Naive thymus-derived CD8-positive, alpha-beta T cell (primary cell): ENCODE measurements around the gene CHD9. TPM values are rescaled to one million over a fixed set of nuclear protein-coding genes. Genes with fewer than 3 reads are reported as not detected.

Experiments
- ATAC-seq, 2 donors: fragments of 150-1000 bp; cut with Tn5 transposase in 1 of 2; sonication (Bioruptor Pico), chemical (Tn5 transposase) in 1 of 2; 1 replicate in 1 of 2; 2 replicates in 1 of 2; pipeline ENCODE4 v1.10.0; 2021; ENCODE audit warnings: mild to moderate bottlenecking in 2 of 2, moderate library complexity in 2 of 2
- POLR2A ChIA-PET: fragments of 350-600 bp; sonication (Branson Sonifier 250); formaldehyde crosslinking; loops from one replicate; lab custom pipeline; 2021; ENCODE audit warnings: antibody characterized with exemption; lab: Charles Lee
- DNase-seq, 10 donors: peaks; one replicate each; pipeline versions ENCODE4 v3.0.0 to v3.0.0-alpha.2; 2020 to 2022
- H3K27ac Mint-ChIP-seq, 10 donors: one replicate each; pipeline ENCODE4 v1.8.0; 2020 to 2022; ENCODE audit warnings: mild to moderate bottlenecking in 10 of 10, mixed read lengths in 10 of 10, moderate library complexity in 4 of 10, inconsistent platforms in 1 of 10
- H3K27me3 Mint-ChIP-seq, 5 donors: one replicate each; pipeline ENCODE4 v1.8.0; 2021 to 2022; ENCODE audit warnings: mixed read lengths in 5 of 5
- H3K36me3 Mint-ChIP-seq, 3 donors: one replicate each; pipeline ENCODE4 v1.8.0; 2020 to 2022; ENCODE audit warnings: mixed read lengths in 3 of 3, mild to moderate bottlenecking in 2 of 3, inconsistent platforms in 1 of 3
- H3K4me1 Mint-ChIP-seq, 4 donors: one replicate each; pipeline ENCODE4 v1.8.0; 2021 to 2022; ENCODE audit warnings: mixed read lengths in 4 of 4
- H3K4me3 Mint-ChIP-seq, 10 donors: one replicate each; pipeline ENCODE4 v1.8.0; 2020 to 2022; ENCODE audit warnings: mild to moderate bottlenecking in 10 of 10, mixed read lengths in 10 of 10, moderate library complexity in 6 of 10, inconsistent platforms in 1 of 10
- H3K9me3 Mint-ChIP-seq, 9 donors: one replicate each; pipeline ENCODE4 v1.8.0; 2020 to 2022; ENCODE audit warnings: mixed read lengths in 9 of 9, mild to moderate bottlenecking in 3 of 9, inconsistent platforms in 1 of 9, moderate library complexity in 1 of 9
- polyA plus RNA-seq, 3 donors: library from polyadenylated mRNA; unstranded; fragments of 300-500 nt; fragmentation: Illumina TruSeq; gene quantifications; one replicate each; pipeline ENCODE4 v1.2.3, GENCODE V29; 2021
- total RNA-seq, 8 experiments: library from RNA in 2 of 8; stranded (reverse) in 2 of 8; gene quantifications; one replicate each; pipeline ENCODE4 v1.2.3 and lab custom pipeline; 2021 to 2026

CHD9 gene
- total and polyA plus RNA-seq, 5 experiments from 2014 or later = 18.4 to 42.6 (median 28.8) TPM

- H3K27ac Mint-ChIP-seq = peak overlapping the region in 3 of 10 donors; percentile 16 to 76 (median 33)
- H3K4me1 Mint-ChIP-seq = peaks cover 6 to 57% (median 18%) of the 10 kb centered on the region in 4 donors
- H3K4me3 Mint-ChIP-seq = peak overlapping the region in 2 of 10 donors; percentile 65 to 71
- no peaks in the 10 kb centered on the region for H3K27me3 Mint-ChIP-seq
- DNase-seq = no peak
- no peak for ATAC-seq
- no peaks in the 10 kb centered on the region for H3K9me3 Mint-ChIP-seq
- POLR2A ChIA-PET = no interaction called here
- no peaks in the 10 kb centered on the region for H3K36me3 Mint-ChIP-seq
Observed at GRCh38 chr16:53091466-53092211, 36.8 kb downstream of the CHD9 start.

GRCh38 chr16:53092284-53092683 lies 37.5 kb downstream of the CHD9 start:
- Mint-ChIP-seq H3K36me3 (no peaks in the 10 kb centered on the region), H3K9me3 (no peaks in the 10 kb centered on the region), H3K27me3 (no peaks in the 10 kb centered on the region), H3K4me1 (peaks cover 8 to 62% (median 19%) of the 10 kb centered on the region in 4 donors), H3K4me3 (no peak overlapping the region), H3K27ac (peak overlapping the region in 1 of 10 donors; percentile 29)
- POLR2A ChIA-PET = no interaction called here
- ATAC-seq (no peak), DNase-seq (no peak)

GRCh38 chr16:53093162-53093744 lies 38.5 kb downstream of the CHD9 start:
- no peaks in the 10 kb centered on the region for H3K36me3 Mint-ChIP-seq
- H3K4me3 Mint-ChIP-seq = no peak overlapping the region
- POLR2A ChIA-PET = no interaction called here
- peak overlapping the region in 2 of 10 donors; percentile 57 to 63 for H3K27ac Mint-ChIP-seq
- DNase-seq = no peak
- ATAC-seq = no peak
- H3K4me1 Mint-ChIP-seq = peaks cover 9 to 68% (median 21%) of the 10 kb centered on the region in 4 donors
- no peaks in the 10 kb centered on the region for H3K27me3 Mint-ChIP-seq
- no peaks in the 10 kb centered on the region for H3K9me3 Mint-ChIP-seq

GRCh38 chr16:53094013-53094630 lies 39.3 kb downstream of the CHD9 start:
- peak overlapping the region in 1 of 10 donors; percentile 4 for H3K4me3 Mint-ChIP-seq
- peaks cover 11 to 76% (median 27%) of the 10 kb centered on the region in 4 donors for H3K4me1 Mint-ChIP-seq
- DNase-seq (no peak), ATAC-seq (peak; percentile 27 to 39)
- H3K27me3 Mint-ChIP-seq = no peaks in the 10 kb centered on the region
- H3K27ac Mint-ChIP-seq = peak overlapping the region in 4 of 10 donors; percentile 29 to 70 (median 60)
- POLR2A ChIA-PET = no interaction called here
- H3K36me3 Mint-ChIP-seq = no peaks in the 10 kb centered on the region
- H3K9me3 Mint-ChIP-seq = no peaks in the 10 kb centered on the region

- H3K27ac Mint-ChIP-seq = peak overlapping the region in 4 of 10 donors; percentile 31 to 75 (median 48)
- POLR2A ChIA-PET = no interaction called here
- no peaks in the 10 kb centered on the region for H3K9me3 Mint-ChIP-seq
- H3K4me3 Mint-ChIP-seq = no peak overlapping the region
- DNase-seq (no peak), ATAC-seq (no peak)
- H3K4me1 Mint-ChIP-seq = peaks cover 8 to 63% (median 22%) of the 10 kb centered on the region in 4 donors
- no peaks in the 10 kb centered on the region for H3K36me3 Mint-ChIP-seq
- H3K27me3 Mint-ChIP-seq = no peaks in the 10 kb centered on the region
Observed at GRCh38 chr16:53097190-53097589, 42.4 kb downstream of the CHD9 start.

DNA sequence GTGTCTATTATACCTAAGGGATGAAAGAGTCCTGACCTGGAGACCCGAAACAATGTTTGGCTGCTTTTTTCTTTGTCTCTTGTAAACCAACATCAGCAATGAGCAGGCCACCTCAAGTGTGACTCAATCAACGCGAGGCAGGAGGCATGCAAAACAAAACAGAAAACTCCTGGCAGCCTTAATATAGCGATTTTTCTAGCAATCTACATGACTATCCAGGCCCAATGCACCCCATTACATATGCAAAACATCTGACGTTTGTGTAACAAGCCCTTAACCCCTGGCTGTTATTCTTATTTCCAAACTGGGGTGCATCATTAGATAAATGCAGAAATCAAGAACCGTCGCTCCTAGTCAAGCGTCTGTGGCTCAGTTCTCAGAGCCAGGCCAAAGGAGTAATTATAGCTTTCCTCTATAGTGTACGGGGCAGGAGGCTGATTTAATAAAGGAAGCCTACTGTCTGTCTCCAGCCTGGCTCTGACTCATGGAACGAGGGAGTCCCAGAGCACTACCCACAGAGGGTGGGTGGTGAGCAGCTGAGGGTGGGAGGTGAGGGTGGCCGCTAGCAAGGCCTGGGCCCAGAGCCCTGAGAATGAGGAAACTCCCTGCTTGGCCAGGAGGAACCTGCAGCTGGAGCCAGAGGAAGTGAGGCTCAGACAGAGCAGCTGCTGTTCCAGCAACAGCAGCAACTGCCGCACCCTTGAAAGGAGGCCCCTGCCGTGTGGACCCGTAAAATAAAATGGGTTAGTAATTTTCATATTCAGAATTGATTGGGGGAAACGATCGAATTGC lies 43.9 kb downstream of the CHD9 start:
- DNase-seq (peak in 6 of 10 donors; percentile 5 to 45 (median 20)), ATAC-seq (peak; percentile 70 to 73)
- peak overlapping the region; percentile 41 to 94 (median 86) for H3K27ac Mint-ChIP-seq
- H3K4me1 Mint-ChIP-seq = peaks cover 8 to 49% (median 20%) of the 10 kb centered on the region in 4 donors
- no peaks in the 10 kb centered on the region for H3K27me3 Mint-ChIP-seq
- peak overlapping the region; percentile 82 to 93 (median 88) for H3K4me3 Mint-ChIP-seq
- no peaks in the 10 kb centered on the region for H3K9me3 Mint-ChIP-seq
- H3K36me3 Mint-ChIP-seq = no peaks in the 10 kb centered on the region
- POLR2A ChIA-PET = no interaction called here

GRCh38 chr16:53099318-53100130 lies 44.7 kb downstream of the CHD9 start:
- no peaks in the 10 kb centered on the region for H3K9me3 Mint-ChIP-seq
- no peaks in the 10 kb centered on the region for H3K36me3 Mint-ChIP-seq
- peak overlapping the region; percentile 41 to 94 (median 86) for H3K27ac Mint-ChIP-seq
- ATAC-seq = peak; percentile 77 to 83
- POLR2A ChIA-PET = no interaction called here
- peak overlapping the region; percentile 82 to 93 (median 88) for H3K4me3 Mint-ChIP-seq
- H3K27me3 Mint-ChIP-seq = no peaks in the 10 kb centered on the region
- H3K4me1 Mint-ChIP-seq = peaks cover 8 to 41% (median 18%) of the 10 kb centered on the region in 4 donors
- DNase-seq = peak in 6 of 10 donors; percentile 11 to 34 (median 24)

- POLR2A ChIA-PET = no interaction called here
- H3K4me3 Mint-ChIP-seq = peak overlapping the region; percentile 52 to 93 (median 85)
- peak overlapping the region in 7 of 10 donors; percentile 3 to 94 (median 40) for H3K27ac Mint-ChIP-seq
- H3K27me3 Mint-ChIP-seq = no peaks in the 10 kb centered on the region
- no peaks in the 10 kb centered on the region for H3K9me3 Mint-ChIP-seq
- H3K4me1 Mint-ChIP-seq = peaks cover 8 to 37% (median 18%) of the 10 kb centered on the region in 4 donors
- ATAC-seq (no peak), DNase-seq (no peak)
- H3K36me3 Mint-ChIP-seq = no peaks in the 10 kb centered on the region
Observed at GRCh38 chr16:53100131-53100748, 45.4 kb downstream of the CHD9 start.

DNA sequence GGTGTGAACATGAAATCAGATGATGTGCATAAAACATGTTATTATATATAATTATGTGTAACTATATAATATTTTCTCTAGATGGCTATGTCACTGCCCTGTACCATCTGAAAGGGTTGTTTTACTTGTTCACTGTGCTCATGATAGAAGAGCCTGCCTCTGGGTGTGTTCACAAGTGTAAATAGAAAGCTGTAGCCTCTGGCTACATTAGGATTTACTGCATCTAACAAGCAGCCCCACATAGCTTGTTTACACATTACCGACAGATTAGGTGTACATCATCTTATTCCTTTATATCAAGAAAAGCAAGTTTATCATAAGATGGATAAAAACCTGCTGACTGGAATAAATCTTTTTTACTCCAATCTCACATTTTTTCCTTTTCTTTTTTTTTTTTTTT lies 46.1 kb downstream of the CHD9 start:
- H3K27ac Mint-ChIP-seq = peak overlapping the region in 2 of 10 donors; percentile 33 to 94
- peak overlapping the region in 9 of 10 donors; percentile 43 to 88 (median 62) for H3K4me3 Mint-ChIP-seq
- DNase-seq (no peak), ATAC-seq (no peak)
- no peaks in the 10 kb centered on the region for H3K27me3 Mint-ChIP-seq
- H3K36me3 Mint-ChIP-seq = no peaks in the 10 kb centered on the region
- POLR2A ChIA-PET = no interaction called here
- H3K4me1 Mint-ChIP-seq = peaks cover 8 to 37% (median 18%) of the 10 kb centered on the region in 4 donors
- no peaks in the 10 kb centered on the region for H3K9me3 Mint-ChIP-seq

GRCh38 chr16:53103811-53104210 lies 49.0 kb downstream of the CHD9 start:
- H3K36me3 Mint-ChIP-seq = no peaks in the 10 kb centered on the region
- H3K9me3 Mint-ChIP-seq = no peaks in the 10 kb centered on the region
- H3K27ac Mint-ChIP-seq = no peak overlapping the region
- POLR2A ChIA-PET = no interaction called here
- ATAC-seq = no peak
- no peak overlapping the region for H3K4me3 Mint-ChIP-seq
- peaks cover 5 to 18% (median 12%) of the 10 kb centered on the region in 4 donors for H3K4me1 Mint-ChIP-seq
- no peaks in the 10 kb centered on the region for H3K27me3 Mint-ChIP-seq
- DNase-seq = no peak

DNA sequence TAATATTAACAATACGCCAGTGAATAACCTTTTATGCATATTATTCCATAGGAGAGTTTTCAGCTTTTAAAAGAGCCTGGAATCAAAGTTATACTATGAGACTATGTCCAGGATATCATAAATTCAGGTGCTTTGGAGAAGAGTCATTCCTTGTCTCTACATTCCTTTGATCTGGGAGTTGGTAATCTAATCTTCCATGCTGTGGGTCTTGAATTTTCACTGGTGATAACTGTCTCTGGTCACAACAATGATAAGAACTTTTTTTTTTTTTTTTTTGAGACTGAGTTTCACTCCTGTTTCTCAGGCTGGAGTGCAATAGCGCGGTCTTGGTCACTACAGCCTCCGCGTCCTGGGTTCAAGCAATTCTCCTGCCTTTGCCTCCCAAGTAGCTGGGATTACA lies 50.8 kb downstream of the CHD9 start:
- no peak for ATAC-seq
- peaks cover 0 to 1% (median under 1%) of the 10 kb centered on the region in 4 donors for H3K4me1 Mint-ChIP-seq
- H3K4me3 Mint-ChIP-seq = no peak overlapping the region
- no peaks in the 10 kb centered on the region for H3K9me3 Mint-ChIP-seq
- no peaks in the 10 kb centered on the region for H3K36me3 Mint-ChIP-seq
- no peak for DNase-seq
- H3K27ac Mint-ChIP-seq = no peak overlapping the region
- POLR2A ChIA-PET = no interaction called here
- H3K27me3 Mint-ChIP-seq = no peaks in the 10 kb centered on the region
